DMS 273 (cell line): Measurements from ENCODE around the gene CAPS.

Source experiments
- DNase-seq: peaks from one replicate; lab custom pipeline; 2025; ENCODE audit not compliant: unreplicated experiment; lab: John Stamatoyannopoulos, UW

CAPS gene

DNA sequence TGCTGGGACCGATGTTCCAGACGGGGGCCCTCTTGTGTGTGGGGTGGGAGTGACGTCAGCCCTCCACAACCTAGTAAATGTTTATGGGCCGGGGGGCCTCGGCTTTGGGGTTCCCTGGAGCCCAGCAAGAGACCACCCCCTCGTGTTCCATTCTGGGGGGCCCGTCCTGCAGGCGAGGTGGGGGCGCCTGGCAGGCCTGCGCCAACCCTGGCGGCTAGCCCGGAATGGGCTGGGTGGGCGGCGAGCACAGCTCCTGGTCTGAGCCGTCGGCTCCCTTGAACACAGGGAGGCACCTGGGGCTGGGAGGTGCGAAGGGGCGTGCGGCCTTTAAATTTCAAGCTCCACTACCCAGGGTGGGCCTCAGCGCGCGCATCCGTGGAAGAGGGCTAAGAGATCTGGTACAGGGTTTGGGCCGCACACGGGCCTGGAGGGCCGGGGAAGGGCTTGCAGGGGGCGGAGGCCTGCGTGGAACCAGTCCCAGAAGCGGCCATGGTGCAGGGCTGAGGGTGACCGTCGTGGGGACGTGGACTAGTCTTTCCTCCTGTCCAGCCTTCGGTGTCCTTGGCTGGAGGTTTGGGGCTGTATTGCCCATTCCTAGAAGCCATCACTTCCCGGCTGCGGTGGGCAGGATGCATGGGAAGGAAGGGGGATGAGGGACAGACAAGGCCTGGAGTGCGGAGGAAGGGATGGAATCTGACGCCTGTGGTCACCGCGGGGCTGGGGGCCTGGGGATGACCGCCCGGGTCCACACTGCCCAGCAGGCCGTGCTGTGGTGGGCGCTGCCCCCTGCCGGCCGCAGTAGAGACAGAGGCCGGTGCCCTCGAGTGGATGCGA, 21.9 kb upstream of the CAPS start:
- DNase-seq = peak; percentile 63

DNA sequence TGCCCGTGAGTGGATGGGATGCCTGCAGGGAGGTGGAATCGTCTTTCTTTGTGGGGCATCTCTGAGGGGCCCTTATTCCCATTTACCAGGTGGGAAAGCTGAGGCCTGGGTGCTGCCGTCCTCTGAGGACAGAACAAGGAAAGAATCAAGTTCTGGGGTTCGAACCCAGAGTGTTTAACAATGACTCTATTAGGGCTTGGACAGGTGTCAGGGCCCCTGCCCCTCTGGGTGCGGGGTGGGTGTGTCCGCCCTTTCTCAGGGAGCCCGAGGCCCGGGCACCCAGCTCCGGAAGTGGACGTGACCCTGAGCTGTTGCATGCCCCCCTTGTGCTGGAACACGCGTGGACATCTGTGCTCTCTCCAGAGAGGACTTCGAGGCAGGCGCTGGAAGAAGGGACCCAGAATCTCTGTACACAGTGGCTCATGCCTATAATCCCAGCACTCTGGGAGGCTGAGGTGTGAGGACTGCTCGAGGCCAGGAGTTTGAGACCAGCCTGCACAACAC, 21.2 kb upstream of the CAPS start:
- DNase-seq = no peak

DNA sequence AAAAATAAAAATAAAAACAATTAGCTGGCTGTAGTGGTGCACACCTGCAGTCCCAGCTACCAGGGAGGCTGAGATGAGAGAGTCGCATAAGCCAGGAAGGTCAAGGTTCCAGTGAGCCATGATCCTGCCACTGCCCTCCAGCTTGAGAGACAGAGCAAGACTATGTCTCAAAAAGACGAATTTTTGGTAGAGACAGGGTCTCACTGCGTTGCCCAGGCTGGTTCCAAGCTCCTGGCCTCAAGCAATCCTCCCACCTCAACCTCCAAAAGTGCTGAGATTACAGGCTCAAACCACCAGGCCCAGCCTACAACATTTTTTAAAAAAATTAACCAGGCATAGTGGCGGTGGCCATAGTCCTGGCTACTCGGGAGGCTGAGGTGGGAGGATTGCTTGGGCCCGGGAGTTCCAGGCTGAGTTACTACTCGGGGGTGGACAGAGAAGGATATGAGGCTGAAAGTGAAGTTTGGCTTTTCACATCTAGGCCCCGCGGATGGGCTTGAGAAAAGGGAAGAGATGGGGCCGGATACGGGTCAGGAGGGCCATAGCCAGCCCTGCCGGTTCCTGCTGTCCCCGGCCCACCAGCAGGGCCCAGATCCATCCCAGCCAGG, 20.7 kb upstream of the CAPS start:
- no peak for DNase-seq

DNA sequence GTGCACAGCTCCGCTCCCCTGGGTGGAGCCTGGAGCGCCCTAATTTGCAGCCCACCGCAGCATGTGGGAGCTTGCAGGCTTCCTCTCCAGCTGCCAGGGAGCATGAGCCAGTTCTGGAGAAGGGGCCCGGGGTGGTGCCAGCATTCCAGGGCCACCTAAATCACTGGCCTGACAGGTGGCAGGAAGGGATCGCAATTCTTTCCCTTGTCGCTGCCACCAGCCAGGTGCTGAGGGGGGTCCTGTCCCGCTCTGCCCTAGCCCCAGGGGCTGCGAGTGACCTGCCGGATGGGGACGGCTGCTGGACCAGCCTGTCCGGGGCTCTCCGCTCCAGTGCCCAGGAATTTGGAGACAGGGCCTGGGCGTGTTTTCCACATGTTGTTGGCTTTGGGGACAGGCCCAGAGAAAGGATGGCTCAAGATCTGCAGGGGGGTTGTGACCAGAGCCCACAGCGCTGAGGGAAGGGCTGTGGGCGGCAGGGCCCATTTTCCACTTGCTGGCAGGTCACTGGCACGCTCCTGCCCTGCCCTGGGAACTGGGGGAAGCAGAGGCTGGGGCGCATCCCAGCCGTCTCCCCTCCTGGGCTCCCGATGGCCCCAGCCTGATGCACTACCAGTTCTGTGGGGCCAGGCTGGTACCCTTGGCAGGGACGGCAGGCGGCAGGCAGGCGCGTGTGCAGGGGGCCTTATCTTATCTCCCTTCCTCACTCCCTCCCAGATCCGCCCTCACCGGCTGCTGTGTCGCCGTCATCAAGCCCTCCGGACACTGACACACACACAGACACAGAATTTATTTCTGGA, 19.9 kb upstream of the CAPS start:
- peak; percentile 80 for DNase-seq

DNA sequence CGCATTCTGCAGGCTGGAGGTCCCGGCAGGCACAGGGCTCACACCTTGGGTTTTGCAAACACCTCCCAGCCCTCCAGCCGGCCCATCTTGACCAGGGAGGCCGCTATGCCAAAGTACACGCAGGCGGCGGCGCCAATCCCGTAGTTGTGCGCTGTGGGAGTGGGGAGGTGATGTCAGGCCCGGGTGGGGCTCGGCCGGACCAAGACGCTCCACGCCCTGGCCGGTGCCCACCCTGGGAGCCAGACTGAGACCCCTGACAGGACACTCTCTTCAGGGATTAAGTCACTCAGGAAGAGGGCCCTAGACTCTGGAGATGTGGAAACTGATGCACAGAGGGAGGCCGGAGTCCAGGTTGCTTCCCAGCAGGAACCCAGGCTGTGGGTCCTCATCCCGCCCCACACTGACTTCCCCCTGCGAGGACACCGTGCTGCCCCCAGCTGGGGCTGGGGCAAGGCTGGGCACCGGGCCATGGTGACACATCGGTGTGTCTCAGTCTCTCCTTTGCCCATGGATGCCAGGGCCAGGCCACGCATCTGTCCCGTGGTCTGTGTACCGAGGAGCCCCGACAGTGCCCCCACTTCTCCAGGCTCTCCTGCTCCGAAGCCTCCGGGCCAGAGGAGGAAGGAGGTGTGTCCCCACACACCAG, 19.2 kb upstream of the CAPS start:
- DNase-seq = peak; percentile 42

DNA sequence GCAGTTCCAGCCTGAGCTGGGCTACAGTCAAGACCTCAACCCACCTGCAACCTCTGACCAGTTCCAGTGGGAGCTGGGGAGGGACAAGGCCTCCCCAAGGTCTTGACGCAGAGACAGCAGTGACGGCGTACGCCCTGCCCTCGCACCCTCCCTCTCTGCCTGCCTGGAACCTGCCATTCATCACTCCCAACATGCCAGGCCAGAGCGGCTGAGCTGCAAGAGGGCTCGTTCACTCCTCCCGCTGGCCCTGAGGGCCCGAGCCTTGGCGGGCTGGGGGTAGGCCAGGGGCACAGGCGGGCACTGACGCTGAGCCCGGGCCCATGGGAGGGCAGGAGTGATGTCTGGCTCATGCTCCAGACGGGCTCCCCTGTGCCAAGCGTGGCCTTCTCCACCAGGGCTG, 18.6 kb upstream of the CAPS start:
- no peak for DNase-seq

DNA sequence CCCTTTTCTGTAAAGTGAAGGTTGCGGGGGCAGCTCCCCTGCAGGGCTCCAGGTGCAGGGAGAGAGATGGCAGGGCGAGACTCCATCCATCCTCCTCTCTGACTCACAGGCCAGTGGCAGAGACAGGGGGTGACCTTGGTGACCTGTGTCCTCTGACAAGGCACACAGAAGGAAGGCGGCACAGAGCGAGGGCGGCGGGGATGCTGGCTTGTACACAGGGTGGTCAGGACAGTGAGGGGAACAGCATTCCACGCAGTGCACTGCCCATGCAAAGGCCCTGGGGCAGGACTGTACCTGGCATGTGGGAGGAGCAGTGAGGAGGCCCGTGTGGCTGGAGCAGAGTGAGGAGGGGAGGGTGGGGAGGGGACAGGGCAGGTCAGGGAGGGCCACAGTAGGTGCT, 18.2 kb upstream of the CAPS start:
- DNase-seq = no peak

DNA sequence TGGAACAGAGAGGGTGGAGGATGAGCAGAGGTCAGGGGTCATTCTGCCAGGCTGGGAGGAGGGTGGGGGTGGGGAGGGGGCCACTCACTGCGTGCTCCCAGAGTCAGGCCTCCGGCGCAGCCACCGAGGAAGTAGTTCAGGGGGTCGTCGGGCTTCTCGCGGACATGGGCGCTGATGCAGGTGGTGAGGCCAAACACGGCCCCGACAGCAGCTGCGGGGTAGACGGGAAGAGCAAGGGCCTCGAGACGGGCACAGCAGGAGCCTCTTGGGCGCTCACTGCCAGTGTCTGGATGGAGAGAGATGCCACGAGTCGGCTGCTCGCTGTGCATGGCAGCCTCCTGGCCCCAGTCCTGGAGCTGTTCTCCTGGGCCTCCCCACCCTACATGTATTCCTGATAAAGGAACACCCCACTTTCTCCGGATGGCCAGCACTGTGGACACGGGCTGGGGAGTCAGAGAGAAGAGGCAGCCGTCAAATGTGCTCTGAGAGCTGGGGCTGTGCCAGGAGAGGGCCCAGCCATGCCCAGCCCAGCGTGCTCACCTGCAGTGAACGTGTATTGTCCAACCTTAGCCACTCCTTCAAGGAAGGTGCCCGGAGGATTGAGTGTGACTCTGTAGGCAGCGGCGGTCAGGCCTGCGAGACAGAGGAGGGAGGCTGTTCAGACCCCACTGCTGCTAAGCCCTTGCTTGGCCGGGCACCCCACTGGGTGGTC, 17.5 kb upstream of the CAPS start:
- no peak for DNase-seq

DNA sequence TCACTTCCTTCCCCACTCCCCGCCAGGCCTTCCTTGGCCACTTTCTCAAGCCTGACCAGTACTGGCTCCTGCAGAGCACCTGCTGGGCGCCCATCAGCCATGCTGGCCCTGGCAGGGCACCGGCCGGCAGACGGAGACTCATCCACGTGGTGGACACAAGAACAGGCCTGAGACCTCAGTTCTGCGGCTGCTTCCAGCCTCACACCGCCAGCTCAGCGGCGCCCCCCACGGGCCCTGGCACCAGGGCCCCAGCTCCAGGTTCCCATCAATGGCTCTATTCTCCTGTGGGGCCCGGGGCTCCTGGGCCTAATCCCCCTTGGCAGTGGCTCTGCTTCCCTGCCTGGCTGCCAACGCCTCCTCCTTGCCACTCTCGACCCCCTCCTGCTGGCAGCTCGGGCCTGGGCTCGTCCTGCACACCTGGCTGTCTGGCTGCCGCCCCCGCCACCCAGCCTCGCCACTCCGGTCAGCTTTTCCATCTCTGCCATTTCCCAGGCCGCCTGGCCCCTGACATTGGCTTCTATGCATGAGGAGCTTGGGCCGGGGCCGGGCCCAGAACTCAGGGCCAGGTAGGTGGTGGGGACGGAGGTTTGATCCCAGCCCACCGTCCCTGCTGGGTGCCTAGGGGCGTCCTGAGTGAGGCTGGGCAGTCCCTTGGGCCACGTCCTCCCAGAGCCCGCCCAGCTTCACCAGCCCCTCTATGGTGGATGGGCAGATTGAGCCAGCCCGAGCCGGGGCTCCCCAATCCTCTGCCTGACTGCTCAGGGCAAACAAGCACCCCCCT, 16.7 kb upstream of the CAPS start:
- peak; percentile 46 for DNase-seq

DNA sequence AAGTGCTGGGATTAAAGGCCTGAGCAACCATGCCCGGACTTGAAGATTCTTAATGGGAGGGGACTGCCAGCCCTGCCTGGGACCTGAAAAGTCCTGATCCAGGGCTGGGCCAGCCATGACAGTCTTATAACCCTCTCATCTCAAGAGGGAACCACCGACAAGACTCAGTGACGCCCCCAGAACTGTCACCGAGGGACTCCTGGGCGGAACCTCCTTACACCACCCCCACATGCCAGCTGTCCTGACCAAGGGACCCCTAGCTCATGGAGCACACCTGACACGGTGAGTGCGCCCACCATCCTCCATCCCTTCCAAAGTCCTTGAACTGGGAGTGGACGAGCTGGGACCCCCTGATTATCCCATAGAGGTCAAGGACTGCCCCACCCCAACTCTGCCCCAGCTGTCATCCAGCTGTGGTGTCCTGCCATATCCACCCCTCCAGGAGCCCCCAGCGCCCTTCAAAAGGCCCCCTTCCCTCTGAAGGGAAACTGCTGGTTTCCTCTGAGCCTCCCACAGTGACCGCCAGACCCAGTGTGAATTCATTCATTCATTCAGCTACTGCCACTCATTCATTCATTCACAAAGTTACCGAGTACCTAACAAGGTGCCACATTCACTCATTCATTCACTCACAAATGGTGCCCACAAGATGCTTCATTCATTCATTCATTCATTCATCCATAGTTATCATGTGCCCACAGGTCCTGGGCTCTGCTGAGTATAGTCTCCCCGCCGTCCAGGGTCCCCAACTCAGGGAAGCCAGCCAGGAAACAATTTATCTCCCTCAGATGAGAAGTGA, 14.1 kb upstream of the CAPS start:
- DNase-seq = no peak

DNA sequence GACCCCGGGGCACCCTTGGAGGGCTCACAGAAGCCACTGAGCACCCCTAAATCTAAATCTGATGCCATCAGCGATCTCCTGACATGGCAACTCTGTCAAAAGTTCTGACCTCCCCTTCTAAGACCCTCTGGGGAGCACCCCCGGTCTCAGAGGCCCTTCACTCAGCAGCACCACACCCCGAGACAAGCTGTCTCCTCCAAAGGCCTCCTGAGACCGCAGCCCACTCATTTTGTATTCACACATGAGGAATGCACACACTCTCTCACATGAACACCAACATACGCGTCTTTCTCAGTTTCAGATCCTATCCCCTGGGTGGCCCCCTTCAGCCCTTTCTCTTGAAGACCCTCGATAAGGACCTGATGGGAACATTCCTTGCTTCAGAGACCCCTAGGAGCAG, 13.1 kb upstream of the CAPS start:
- DNase-seq = no peak

DNA sequence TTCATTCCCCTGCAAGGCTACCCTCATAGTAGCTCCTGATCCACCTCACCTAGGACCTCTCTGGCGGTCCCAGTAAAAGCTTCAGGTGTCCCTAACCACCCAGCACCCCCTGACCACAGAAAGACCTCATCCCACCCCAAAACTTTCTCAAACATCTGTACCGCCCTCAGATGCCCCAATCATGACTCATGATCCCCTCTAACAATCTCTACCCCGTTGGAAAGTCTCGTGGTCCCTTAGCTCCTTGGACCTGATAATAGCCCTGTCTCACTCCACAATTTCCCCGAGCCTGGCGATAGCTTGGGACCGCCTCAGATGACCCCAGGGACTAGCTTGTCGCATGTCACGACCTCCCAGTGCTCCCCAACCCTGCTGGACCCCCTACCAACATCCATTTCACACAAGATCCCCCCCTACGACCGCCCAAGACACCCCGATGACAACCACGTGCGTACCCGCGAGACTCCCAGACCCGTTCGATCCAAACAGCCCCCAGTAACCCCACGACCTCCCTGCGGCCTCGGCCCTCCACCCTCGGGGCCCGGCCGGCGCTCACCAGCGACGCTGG, 10.9 kb upstream of the CAPS start:
- peak; percentile 59 for DNase-seq

DNA sequence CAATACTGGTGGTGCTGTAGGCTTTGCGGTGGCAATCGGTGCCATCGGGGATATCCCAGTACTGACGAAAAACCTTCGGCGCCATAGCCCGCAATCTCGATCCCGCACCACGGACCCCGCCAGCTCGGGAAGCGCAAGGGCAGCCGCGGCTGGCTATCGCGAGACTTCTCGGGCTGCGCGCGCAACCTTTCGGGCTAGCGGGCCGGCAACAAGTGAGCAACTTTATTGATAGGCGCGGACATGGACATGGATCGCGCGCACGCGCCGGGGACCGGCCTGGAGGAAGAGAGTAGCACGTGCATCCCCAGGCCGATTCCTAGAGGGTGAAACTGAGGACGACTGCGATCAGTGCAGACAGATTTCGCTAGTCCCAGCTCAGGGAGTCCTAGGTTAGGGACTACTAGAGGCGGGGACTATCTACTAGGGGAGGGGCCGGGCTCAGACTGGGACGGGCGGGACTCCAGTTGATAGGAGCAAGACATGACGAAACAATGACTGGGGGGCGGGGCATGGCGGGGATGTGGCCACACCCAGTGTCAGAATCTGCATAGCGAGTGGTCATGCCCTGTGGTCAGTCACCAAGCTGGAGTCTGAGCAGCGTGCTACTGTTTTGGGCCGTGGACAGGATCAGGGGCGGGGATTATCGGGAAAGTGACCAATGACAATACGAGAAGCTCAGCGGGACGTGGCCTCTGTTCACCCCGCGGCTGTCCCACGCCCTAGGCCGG, 10.3 kb upstream of the CAPS start, which contains the start of gene NDUFA11:
Gene NDUFA11, minus strand, starts transcription at position 167 of the 728 bp plus-strand sequence. Its CDS starts 82 bp downstream, at position 85.
- DNase-seq = peak; percentile 99

DNA sequence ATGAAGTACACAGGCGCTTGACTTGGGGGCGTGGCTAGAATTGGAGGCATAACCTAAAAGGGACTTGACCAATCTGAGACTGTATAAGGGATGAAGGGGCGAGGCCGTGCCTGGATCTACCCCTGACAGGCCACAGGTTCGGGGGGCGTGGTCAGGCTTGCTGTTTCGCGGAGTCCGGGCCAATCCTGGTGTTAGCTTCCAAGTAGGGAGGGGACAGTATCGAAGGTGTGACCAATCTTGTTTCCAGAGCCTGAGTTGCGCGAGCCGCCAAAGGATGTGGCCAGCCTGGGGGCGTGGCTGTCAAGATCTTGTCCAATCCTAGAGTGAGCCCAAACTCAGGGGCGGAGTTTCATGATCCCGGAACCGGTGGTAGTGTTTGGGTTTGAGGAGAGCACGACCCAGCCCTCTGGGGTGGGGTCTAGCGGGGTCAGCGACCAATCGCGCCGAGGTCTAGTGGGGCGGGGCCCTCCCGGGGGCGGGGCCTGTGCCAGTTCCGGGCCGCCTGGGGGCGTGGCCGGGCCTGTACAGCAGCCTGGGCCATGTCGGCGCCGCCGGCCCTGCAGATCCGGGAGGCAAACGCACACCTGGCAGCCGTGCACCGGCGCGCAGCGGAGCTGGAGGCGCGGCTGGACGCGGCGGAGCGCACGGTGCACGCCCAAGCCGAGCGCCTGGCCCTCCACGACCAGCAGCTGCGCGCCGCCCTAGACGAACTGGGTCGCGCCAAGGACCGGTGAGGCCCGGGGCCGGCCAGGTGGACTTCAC, 9.5 kb upstream of the CAPS start, which contains the start of gene VMAC:
Gene VMAC, plus strand, starts transcription at position 521 of the 762 bp plus-strand sequence. Its CDS starts 19 bp downstream, at position 540.
- peak; percentile 100 for DNase-seq

DNA sequence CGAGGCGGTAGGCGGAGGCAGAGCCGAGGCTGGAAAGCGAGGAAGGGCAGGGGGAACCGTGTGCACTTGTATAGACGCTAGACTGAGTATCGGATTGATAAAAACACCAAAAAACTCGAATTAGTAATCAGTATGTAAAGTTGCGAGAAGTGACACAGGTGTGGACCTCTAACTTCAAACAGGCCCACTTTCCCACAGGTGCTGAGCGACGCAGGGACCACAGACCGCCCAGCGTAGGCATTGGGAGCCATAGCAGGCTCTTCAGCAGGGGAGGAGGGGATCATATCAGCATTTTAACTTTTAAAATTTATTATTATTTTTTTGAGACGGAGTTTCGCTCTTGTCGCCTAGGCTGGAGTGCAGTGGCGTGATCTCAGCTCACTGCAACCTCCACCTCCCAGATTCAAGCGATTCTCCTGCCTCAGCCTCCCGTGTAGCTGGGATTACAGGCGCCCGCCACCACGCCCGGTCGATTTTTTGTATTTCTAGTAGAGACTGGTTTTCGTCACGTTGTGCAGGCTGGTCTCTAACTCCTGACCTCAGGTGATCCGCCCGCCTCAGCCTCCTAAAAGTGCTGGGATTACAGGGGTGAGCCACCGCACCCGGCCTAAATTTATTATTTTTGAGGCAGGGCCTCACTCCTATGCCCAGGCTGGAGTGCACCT, 8.8 kb upstream of the CAPS start:
- DNase-seq = no peak

DNA sequence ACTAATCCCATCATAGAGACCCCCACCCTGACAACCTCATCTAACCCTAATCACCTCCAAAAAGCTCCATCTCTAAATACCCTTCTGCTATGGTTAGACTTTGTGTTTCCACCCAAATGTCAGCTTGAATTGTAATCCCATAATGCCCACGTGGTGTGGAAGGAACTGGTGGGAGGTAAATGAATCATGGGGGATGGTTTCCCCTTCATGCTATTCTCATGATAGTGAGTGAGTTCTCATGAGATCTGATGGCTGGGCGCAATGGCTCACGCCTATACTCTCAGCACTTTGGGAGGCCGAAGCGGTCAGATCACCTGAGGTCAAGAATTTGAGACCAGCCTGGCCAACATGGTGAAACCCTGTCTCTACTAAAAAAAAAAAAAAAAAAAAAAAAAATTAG, 6.8 kb upstream of the CAPS start:
- no peak for DNase-seq
